Measurements from ENCODE around the gene BAG1.

BAG1 gene

DNA sequence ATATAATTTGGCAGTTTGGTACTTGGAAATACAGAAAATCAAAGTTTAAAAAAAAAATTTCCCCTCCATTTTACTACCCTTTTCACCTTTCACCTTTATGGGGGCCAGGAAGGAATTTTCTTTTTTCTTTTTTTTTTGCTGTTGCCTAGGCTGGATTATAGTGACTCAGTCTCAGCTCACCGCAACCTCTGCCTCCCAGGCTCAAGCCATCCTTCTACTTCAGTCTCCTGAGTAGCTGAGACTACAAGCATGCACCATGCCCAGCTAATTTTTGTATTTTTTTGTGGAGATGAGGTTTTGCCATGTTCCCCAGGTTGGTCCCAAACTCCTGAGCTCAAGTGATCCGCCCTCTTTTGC lies 9.4 kb upstream of the BAG1 start:
- no peak for DNase-seq (ENCODE audit: low spot score)

DNA sequence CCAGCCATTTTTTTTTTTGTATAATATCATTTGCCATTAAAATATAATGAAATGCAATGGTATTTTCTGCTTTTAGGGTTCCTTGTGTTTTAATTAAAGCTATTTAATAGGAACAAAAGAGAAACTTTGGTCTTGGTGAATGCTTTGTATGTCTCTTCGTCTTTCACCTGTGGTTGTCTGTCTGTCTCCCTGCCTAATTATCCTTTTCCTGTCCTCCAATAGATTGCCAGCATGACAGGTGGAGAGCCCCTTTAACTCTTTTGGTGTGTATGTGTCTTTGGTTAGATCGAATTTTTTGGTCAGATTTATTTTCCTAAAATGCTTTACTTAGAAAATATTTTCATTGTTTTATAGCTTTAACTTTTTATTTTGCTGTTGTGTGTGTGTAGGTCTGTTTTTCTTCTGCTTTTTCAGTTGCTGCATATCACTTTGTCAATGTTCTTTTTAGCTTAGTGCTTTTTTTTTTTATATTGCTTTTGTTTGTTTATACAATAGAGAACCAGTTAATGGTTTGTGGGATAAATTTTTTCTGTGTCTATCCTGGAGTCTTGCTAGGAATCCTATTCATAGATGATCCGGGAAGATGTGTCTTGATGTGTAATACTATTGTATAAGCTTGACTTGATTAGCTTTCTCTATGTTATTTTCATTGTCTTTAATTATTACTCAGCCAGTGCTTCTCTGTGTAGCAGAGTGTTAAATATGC lies 8.9 kb upstream of the BAG1 start:
- DNase-seq (ENCODE audit: low spot score), result no peak

DNA sequence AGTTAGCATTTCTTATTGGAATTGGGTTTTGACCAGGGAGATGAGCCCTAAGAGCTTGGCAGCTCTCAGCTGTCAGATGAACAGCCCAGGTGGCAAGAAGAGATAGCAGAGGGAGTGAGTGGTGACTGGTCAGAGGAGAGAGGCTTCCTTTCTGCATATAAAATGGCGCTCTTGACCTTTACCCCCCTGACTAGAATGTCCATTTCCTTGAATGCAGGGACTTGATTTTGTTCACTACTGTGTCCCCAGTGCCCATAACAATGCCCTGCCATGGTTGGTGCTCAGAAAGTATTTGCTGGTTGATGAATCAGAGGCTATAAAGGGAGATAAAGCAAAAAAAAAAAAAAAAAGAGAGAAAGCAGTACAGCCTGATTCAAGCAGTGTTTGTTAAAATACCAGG lies 7.6 kb upstream of the BAG1 start:
- no peak for DNase-seq (ENCODE audit: low spot score)

DNA sequence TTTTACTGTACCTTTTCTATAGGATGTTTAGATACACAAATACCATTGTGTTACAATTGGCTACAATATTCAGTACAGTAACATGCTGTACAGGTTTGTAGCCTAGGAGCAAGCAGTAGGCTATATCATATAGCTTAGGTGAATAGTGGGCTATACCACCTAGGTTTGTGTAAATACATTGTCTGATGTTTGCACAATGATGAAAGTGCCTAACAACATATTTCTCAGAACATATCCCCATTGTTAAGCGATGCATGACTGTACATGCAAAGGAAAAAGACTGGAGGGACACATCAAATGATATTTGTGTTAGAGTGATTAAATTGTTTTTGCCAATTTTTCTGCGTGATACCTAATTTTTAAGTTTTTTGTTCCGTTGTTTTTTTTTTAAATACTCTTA lies 5.6 kb upstream of the BAG1 start:
- no peak for DNase-seq (ENCODE audit: low spot score)

DNA sequence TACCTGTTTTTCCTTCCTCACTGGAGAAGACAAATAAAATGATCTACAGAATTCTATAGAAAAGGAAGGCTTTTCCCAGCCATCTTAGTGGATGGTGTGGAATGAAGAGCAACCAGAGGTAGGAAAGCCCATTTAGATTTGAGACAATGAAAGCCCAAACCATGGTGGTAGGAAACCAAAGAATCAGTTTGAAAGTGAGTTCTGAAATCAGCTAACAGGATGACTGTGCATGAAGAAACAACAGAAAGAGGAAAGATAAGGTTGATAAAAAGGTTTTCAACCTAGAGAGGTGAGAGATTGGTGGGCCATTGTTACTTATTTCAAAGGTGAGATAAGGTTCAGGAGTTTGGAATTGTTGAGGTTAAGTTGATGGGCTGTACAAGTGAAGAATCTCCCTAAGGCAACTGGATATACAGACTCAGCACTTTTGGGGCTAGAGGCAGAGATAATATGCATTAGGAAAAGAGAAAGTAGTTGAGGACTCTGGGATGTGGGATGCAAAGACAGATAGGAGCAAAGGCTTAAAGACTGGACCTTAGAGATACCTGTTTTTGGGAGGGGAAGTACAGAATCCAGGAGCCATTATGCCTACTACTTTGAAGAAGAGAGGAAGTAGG lies 2.8 kb upstream of the BAG1 start:
- DNase-seq (ENCODE audit: low spot score), result no peak

DNA sequence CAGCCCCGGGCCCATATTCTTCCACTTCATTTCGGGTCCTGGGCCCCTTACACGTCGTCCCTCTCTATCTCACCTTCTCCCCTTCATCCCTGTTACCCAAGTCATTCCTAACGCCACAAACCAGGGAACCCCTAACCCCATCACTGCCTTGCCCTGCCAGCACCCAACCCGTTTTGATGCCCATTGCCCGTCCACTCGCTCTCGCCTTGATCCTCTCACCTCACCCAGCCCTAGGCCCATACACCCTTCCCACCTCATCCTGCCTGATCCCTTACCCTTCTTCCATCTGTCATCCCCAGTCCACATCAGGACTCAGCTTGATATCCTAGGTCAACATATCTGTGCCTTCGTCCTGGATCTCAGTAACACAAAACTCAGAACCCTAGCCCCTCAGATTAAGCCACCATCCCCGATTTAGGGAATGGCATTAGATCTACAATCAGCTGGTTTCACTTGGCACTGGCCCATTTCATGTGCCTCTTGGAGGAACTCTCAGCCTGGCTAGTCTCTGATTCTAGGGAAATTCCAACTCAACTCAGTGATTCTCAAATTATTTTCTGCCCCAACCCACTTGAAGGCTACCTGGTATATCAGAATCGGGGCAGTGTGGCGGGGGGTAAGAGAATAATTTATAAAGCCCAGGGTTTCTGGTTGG lies 830 bp upstream of the BAG1 start:
- no peak for DNase-seq (ENCODE audit: low spot score)

DNA sequence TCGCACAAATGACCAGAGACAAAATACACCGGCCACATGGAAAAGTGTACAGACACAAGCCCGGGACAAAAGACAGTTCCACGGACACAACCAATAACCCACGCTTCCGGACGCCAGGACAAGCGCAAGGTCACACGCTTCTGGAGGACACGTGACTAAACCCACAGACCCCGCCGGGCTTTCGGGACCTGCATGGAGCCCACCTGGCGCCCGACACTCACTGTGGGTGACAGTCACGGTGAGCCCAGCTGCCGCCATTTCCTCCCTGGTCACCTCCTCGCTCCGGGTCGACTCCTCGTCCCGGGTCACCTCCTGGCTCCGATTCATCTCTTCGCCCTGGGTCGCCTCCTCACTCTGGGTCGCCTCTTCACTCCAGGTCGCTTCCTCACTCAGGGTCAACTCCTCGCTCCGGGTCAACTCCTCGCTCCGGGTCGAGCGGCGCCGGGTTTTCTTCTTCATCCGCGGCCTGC lies 470 bp downstream of the BAG1 start:
- DNase-seq (ENCODE audit: low spot score), result peak; percentile 38

DNA sequence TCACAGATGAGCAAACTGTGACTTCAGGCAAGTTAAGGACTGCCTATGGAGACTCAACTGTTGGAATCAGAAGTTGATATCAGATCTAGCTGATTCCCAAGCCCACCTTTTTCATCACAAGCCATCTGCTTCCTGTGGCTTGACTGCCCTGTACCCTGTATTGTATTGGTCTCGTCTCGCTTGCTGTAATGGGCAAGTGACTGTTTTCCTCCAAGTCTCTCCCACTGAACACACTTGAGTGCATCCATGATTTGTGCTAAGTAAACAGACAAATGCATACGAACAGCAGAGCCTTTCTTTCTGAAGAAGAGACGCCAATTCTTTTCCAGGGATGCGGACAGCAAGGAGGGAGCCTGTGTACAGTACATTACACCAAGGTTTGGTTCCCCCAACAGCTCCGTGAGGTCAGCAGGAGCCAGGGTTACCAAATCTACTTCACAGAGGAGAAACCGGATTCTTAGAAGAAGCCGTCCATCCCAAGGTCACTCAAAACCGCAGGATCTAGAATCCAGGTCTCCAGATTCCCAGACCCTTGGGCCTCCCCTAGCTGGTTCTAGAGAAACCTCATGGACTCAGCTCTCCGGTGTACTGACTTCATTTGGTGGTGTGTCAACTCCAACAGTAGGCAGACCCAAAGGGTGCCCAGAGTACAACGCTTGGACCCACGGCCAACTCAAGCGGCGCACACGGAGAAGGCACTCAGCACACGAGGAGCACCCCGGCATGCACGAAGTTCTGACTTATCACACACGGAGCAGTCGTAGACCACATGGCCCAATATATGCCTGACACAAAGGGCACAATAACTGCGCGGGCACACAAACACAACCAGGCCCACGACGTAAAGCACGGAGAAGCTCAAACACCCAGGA lies 1.1 kb downstream of the BAG1 start:
- DNase-seq (ENCODE audit: low spot score), result peak; percentile 12

DNA sequence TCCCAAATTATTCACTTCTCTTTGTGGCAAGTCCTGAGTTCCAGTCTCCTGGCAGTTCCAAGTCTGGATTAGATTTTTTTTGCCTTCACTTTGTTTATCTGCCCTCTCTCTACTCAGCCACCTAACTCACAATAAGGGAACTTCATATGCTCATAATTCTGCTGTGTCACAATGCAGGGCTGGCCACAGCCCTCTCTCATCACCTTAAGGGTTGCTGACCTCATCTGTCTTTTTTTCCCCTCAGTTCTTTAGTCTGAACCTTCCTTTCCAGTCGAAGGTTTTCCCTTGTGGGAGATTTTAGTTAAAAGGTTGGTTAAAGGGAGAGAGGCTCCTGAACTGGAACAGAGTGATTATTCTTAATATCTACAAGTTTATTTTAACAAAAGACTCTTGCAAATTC lies 4.1 kb downstream of the BAG1 start:
- no peak for DNase-seq (ENCODE audit: low spot score)

DNA sequence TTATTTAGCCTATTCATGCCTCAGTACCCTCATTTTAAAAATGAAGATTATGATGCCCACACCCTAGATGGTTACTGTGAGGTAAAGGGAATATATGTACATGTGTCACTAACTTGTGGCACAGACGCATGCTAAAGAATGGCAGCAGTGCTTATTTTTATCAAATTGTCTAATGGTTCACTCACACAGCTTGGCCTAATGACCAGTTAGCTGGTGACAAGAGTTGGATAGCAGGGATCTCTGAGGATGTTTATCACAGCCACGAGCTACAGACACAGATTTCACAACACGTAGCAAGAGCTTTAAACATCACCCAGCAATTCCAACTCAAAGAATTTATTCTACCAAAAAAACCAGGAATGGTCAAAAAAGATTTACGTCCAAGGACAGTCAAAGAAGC lies 7.2 kb downstream of the BAG1 start:
- DNase-seq (ENCODE audit: low spot score), result no peak

DNA sequence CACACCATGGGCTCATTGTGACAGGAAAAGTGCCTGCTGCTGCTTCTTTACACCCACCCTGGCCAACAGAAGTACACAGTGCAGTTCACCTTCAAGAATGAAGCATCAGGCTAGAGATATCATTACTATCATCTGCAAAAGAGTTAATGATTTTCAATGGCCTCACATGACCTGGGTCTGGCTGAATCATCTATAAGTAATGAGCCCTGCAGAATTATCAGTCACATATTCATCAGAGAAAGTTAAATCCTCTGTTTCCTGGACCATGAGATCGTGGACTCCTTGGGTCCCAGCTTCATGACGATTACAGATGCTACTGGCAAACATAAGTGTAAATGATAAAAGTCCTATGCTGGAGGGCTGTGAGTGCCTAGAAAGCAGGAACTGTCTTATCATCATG lies 8.3 kb downstream of the BAG1 start:
- no peak for DNase-seq (ENCODE audit: low spot score)

DNA sequence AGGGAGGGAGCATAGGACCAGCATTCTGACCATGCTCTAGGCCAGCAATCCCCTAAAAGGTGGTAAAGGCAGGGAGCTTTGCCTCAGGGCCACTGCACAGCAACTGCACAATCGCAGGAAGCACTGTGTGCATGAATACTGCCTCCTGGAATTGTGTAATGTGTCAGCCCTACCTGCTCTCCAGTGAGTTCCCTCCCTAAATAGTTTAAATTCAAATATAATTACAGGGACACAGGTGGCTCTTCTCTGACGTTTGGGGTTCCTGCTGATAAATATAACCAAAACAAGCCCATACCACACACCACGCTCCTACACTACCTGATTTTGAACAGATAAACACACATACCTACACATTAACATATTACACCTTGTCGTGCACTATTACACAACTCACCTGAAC lies 9.0 kb downstream of the BAG1 start:
- no peak for DNase-seq (ENCODE audit: low spot score)

DNA sequence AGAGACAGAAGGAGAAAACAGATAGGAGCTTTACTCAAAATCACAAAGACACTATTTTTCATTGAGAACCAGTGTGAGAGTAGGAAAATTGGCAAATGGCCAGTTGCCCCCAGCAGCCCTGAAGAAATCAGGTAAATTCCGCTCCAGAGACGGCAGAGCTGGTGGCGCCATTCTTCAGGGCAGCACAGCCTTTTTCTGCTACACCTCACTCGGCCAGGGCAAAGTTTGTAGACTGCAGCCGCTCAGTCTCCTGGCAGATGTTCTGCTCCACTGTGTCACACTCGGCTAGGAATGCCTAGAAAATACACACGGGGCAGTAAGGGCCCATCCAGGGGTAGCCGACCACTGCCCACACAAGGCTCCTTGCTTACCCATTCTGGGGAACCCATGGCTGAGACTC lies 9.5 kb downstream of the BAG1 start:
- DNase-seq (ENCODE audit: low spot score), result no peak

DNA sequence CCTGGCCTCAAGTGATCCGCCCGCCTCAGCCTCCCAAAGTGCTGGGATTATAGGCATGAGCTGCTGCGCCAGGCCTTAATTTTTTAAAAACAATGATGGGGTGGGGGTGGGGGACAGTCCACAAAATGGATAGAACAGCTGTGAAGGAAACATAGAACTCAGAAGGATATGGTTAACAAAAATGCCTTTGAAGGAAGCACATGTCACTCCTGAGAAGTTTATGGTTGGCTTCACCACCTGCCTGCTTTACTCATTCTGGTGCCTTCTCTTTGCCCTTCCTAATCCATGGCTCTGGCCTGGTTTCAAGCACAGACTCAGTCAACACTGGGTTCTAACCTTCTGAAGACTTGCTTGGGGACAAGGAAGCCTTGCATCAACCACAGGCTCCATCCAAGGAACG lies 10.3 kb downstream of the BAG1 start:
- DNase-seq (ENCODE audit: low spot score), result no peak

DNA sequence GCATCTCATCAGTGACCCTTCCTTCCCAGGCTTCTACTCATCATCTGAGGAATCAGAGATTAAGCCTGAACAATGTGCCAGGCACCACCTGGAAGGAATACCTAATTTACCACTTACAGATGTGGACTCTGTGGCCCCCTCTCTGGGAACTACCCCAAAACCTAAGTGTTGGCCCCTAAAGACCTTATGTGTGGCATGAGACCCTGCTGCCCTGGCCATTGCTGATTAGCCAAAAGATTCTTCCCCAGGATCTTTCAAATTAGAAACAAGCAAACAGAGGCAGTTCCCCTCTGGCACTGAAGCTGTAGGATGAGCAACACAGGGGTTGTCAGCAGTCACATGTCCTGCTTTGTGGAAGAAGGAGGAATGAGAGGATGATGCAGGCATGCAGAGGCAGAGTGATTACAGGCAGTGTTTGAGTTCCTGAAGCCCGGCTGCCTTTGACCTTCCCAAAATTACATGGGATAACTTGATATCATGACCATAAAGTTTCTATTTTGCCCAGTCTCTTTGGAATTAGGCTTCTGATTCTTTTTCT lies 14.0 kb downstream of the BAG1 start:
- no peak for DNase-seq (ENCODE audit: low spot score)

DNA sequence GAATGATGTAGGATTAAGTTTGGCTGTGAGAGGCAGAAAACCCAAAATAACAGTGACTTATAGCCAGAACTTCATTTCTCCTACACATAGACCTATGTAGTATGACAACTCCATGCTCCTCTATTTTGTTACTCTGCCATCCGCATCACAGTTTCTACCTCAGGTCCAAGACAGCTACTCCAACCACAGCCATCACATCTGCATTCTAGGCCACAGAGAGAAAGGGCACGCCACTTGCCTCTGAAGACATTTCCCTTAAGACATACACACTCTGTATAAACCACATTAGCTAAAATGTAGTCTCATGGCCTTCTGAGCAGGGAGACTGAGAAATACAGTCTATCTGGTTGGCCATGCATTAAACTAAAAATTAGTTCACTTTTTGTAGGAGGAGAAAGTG lies 14.5 kb downstream of the BAG1 start:
- DNase-seq (ENCODE audit: low spot score), result no peak

DNA sequence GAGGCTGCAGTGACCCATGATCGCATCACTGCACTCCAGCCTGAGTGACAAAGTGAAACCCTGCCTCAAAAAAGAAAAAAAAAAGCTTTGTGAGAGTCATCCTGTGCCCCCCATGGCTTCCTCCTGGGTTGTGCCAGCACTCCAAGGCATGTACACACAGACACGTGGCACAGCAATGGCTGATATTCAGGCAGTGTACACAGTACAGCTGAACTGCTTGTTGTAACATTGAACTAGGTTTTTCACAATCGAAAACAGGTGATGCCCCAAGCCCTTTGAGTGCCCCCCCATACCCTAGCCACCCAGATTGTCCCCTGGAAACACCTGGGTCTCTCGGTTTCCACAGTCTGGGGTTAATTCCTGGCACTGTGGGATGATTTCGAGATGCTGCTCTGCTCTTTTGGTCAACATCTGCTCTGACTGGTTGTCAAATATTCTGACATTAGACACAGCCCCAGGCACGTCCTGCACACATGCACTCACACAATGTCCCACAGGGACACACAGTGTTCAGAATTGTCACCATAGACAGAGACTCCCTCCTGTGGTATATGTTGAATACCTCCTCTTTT lies 15.3 kb downstream of the BAG1 start:
- no peak for DNase-seq (ENCODE audit: low spot score)

DNA sequence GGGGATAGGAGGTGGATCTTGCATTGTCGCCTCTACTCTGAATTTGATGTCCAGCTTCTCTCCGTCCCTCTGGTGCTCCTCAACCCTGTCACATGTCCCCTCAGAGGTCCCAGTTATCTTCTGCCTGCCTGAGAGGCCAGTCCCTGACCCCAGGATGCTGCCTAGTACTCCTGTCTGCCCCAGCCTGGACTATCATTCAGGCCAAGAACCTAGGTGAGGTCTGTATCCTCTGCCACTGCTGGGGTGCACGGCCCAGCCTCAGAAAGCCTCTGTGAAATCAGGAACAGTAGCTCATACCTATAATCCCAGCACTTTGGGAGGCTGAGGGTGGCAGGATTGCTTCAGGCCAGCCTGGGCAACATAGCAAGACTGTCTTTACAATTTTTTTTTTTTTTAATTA lies 15.9 kb downstream of the BAG1 start:
- DNase-seq (ENCODE audit: low spot score), result no peak

DNA sequence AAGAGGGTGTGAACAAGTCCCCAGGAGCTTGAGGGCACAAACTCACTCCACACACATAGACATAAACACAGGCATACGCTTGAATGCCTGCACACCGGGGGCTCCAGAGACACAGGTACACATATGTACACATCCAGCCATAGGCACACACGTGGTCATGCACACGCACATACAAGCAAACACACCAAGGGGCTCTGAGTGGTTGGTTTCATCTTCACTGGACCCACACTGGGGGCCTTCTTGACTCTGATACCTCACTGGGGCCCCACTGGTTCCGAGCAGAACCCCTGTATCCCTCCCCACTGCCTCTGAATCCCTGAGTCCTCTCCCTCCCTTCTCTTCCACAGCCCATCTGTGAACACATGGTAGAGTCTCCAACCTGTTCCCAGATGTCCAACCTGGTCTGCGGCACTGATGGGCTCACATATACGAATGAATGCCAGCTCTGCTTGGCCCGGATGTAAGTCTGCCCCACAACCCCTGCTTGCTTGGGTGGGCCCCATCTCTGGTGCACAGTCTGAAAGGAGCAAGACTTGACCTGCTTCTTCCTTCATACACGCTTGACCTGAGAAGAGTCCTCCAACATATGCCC lies 18.1 kb downstream of the BAG1 start:
- DNase-seq (ENCODE audit: low spot score), result no peak

DNA sequence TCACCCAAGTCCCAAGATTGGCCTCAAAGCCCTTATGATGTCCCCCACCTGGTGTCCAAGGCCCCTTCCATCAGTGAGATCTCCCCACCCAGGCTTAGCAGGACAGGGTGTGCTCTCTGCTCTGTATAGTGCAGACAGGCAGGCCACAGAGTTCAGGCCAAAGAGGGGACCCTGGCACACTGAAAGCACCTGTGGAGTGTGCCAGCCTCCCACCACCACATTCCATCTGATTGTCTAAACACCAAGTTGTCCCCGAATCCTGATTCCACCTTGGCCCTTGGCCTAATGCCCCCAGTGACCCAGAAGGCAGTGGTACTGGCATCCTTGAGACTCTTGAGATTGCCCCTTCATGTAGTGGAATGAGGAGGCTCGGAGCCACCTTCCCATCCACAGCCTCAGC lies 19.2 kb downstream of the BAG1 start:
- DNase-seq (ENCODE audit: low spot score), result no peak

DNA sequence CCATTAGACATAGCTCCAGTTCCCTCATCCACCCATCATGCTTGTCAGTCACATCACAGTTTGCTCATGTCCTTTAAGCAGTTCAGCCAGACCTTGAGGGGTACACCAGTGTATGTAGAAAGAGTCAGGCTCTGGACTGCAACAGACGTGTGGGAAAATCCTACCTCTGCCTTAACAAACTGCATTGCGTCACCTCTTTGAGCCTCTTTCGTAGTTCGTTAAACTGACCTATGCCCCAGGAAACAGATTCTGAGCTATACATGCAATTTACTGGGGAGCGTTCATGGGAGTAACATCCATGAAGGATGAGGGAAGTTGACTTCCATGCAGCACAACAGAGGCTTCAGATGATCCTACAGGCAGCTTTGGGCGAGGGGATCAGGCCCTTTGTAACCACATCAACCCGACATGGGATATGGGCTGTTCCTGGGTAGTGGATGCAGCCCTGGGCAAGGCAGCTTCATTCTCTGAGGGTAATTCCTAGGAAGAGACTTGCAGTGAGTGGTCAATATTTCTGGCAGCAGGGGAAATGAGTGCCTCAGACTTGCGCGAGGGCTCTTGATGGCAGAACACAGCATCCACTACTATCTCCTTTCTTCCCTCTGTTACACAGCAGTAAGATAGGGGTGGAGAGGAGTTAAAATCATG lies 20.2 kb downstream of the BAG1 start:
- no peak for DNase-seq (ENCODE audit: low spot score)

All from cerebellar cortex (tissue), 1 donor.